CD4-positive, alpha-beta T cell (primary cell): ENCODE results near the gene RPP21. TPM values are rescaled to one million over a fixed set of nuclear protein-coding genes. Genes with fewer than 3 reads are reported as not detected.

Source experiments
- ATAC-seq: fragments of 200-7000 bp; cut with Tn5 transposase; one replicate; pipeline ENCODE4 v1.10.0; 2022; ENCODE audit warnings: mild to moderate bottlenecking; ENCODE audit not compliant: poor library complexity
- CTCF ChIA-PET: fragments of 350-600 bp; sonication (Branson Sonifier 250); formaldehyde crosslinking; loops from one replicate; lab custom pipeline; 2021; ENCODE audit warnings: antibody characterized with exemption, inconsistent platforms; lab: Charles Lee
- POLR2A ChIA-PET: fragments of 350-600 bp; sonication (Branson Sonifier 250); formaldehyde crosslinking; loops from one replicate; lab custom pipeline; 2021; ENCODE audit warnings: antibody characterized with exemption, inconsistent platforms; lab: Charles Lee
- DNase-seq, 14 experiments: peaks; one replicate each; pipeline ENCODE4 v3.0.0-alpha.2; 2013 to 2020; ENCODE audit warnings: mixed read lengths in 2 of 14
- H3K27ac ChIP-seq, 2 donors: one replicate each; pipeline versions ENCODE4 v1.5.1 to v1.7.0; 2013; ENCODE audit warnings: low read length in 2 of 2, low read depth in 1 of 2, mild to moderate bottlenecking in 1 of 2
- H3K27me3 ChIP-seq, 2 experiments: 1 replicate in 1 of 2; 2 replicates in 1 of 2; pipeline versions ENCODE4 v1.6.1 to v1.7.0; 2013; ENCODE audit warnings: low read length in 2 of 2, control low read depth in 1 of 2, mild to moderate bottlenecking in 1 of 2, moderate library complexity in 1 of 2; ENCODE audit not compliant: insufficient read depth in 2 of 2, control insufficient read depth in 1 of 2
- H3K36me3 ChIP-seq: one replicate; pipeline ENCODE4 v1.6.1; 2013; ENCODE audit warnings: low read length, control low read depth; ENCODE audit not compliant: insufficient read depth
- H3K4me1 ChIP-seq: one replicate; pipeline ENCODE4 v1.6.1; 2013; ENCODE audit warnings: low read length, control low read depth; ENCODE audit not compliant: insufficient read depth
- H3K4me3 ChIP-seq: one replicate; pipeline ENCODE4 v1.5.1; 2013; ENCODE audit warnings: mild to moderate bottlenecking, low read length, moderate library complexity
- H3K9me3 ChIP-seq, 2 experiments: 1 replicate in 1 of 2; 2 replicates in 1 of 2; pipeline versions ENCODE4 v1.6.1 to v1.7.0; 2013; ENCODE audit warnings: low read length in 2 of 2, mild to moderate bottlenecking in 2 of 2, control low read depth in 1 of 2, moderate library complexity in 1 of 2; ENCODE audit not compliant: control insufficient read depth in 1 of 2, insufficient read depth in 1 of 2
- H3K27ac Mint-ChIP-seq: one replicate; pipeline ENCODE4 v1.8.0; 2020; ENCODE audit warnings: mixed read lengths
- H3K27me3 Mint-ChIP-seq: one replicate; pipeline ENCODE4 v1.8.0; 2021; ENCODE audit warnings: mixed read lengths
- H3K36me3 Mint-ChIP-seq: one replicate; pipeline ENCODE4 v1.8.0; 2021; ENCODE audit warnings: low read depth, mixed read lengths
- H3K4me1 Mint-ChIP-seq: one replicate; pipeline ENCODE4 v1.8.0; 2021; ENCODE audit warnings: low read depth, mixed read lengths
- H3K4me3 Mint-ChIP-seq: one replicate; pipeline ENCODE4 v1.8.0; 2020; ENCODE audit warnings: mild to moderate bottlenecking, mixed read lengths
- H3K9me3 Mint-ChIP-seq: one replicate; pipeline ENCODE4 v1.8.0; 2020; ENCODE audit warnings: mixed read lengths
- intact Hi-C, 2 experiments: fragments of 100-400 bp; cut with DNase I in 1 of 2; cut with micrococcal nuclease in 1 of 2; formaldehyde crosslinking; loops; one replicate each; pipeline versions ENCODE4 v1.15.1 to v1.9.0; 2023 to 2025; cut with DNase I, micrococcal nuclease
- total RNA-seq, 174 experiments: library from RNA in 2 of 174; stranded (reverse) in 2 of 174; gene quantifications; one replicate each; pipeline ENCODE4 v1.2.3 and lab custom pipeline; 2021 to 2026
- TF ChIP-seq, protein P1 (sequence below): fragments of 200-600 bp; IDR thresholded peaks from one replicate; pipeline ENCODE4 v1.8.0; 2022; ENCODE audit warnings: antibody characterized with exemption, mild to moderate bottlenecking

The RPP21 gene
- total RNA-seq, 2 experiments from 2014 or later = 42.8 to 51.9 TPM

DNA sequence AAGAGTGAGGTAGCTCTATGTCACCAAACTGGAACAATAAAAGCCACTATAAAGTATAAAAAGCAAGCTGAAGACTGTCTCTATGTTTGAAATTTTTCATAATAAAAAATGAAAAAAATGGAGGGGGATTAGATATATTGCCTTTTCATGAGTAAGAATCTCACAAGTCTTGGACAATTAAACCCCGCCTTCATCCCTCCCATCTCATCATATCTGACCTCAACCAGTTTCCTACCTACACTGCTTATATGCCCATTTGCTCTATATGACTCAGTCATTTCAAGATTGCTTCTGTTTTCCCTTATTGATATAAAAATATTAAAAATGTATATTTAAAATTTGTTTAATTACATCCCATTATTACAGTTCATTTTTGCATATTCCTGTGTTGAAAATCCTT lies 21.1 kb upstream of the RPP21 start:
- peak overlapping the region; percentile 39 for H3K4me3 Mint-ChIP-seq

DNA sequence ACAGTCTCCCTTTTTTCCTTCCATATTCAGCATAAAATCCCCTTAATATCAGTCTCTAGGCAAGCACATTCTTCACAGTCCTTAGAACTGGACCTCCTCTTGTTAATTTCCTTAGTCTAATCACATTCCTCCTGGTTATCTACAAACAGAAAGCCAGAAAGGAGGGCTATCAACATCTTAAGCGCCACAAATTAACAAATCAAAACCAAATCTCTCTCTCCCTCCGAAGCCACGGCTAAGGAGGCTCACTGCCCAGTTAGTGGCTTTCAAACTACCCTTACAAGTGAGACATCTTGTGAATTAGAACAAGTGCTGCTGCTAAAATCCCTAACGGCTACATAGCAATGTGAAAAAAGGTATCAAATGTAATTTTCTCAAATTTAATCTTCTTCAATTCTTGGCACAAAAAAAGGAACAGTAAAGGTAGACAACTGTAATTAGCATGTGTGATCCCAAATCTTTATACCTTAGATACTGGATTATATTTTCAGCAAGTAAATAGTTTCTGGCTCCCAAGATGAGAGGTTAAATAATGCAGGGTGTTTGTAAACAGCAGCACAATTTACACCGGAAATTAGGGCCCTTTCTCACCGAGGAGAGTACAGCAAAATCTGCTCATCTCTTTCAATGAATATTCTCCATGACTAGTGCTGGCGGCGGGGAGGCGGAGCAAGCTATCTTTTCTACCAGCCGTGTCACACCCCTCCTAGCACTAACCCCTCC lies 19.6 kb upstream of the RPP21 start:
- H3K27ac Mint-ChIP-seq = peak overlapping the region; percentile 97
- peaks cover 15% of the 10 kb centered on the region for H3K36me3 ChIP-seq
- H3K27me3 Mint-ChIP-seq = no peaks in the 10 kb centered on the region
- H3K4me1 Mint-ChIP-seq = peaks cover 81% of the 10 kb centered on the region
- ATAC-seq (peak; percentile 74), DNase-seq (peak in 13 of 14 experiments; percentile 57 to 93 (median 74))
- peak overlapping the region; percentile 83 for H3K4me3 ChIP-seq
- H3K4me1 ChIP-seq = peaks cover 55% of the 10 kb centered on the region
- TF ChIP-seq, protein P1, sequence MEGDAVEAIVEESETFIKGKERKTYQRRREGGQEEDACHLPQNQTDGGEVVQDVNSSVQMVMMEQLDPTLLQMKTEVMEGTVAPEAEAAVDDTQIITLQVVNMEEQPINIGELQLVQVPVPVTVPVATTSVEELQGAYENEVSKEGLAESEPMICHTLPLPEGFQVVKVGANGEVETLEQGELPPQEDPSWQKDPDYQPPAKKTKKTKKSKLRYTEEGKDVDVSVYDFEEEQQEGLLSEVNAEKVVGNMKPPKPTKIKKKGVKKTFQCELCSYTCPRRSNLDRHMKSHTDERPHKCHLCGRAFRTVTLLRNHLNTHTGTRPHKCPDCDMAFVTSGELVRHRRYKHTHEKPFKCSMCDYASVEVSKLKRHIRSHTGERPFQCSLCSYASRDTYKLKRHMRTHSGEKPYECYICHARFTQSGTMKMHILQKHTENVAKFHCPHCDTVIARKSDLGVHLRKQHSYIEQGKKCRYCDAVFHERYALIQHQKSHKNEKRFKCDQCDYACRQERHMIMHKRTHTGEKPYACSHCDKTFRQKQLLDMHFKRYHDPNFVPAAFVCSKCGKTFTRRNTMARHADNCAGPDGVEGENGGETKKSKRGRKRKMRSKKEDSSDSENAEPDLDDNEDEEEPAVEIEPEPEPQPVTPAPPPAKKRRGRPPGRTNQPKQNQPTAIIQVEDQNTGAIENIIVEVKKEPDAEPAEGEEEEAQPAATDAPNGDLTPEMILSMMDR = no peak
- POLR2A ChIA-PET = interaction anchor here (0.6 to 3.4 kb wide), 15 partner anchors 8 to 1216 kb away, joined by 3 to 61 read pairs (median 5); partner anchors contain the start of genes DDX39B, MRPS18B, POLR1H and PPP1R10
- H3K4me3 Mint-ChIP-seq = peak overlapping the region; percentile 91
- no peaks in the 10 kb centered on the region for H3K9me3 Mint-ChIP-seq
- intact Hi-C loops = loop anchor here (5.0 to 10.0 kb wide), 4 partner anchors 68 to 589 kb away; partner anchors contain the start of genes POLR1H (in 1 of the 2) and VARS2 (in 1 of the 2)
- no peaks in the 10 kb centered on the region for H3K27me3 ChIP-seq
- peaks cover 55% of the 10 kb centered on the region for H3K36me3 Mint-ChIP-seq
- H3K9me3 ChIP-seq = no peaks in the 10 kb centered on the region
- CTCF ChIA-PET = interaction anchor here (1.1 to 1.7 kb wide), 3 partner anchors 8 to 106 kb away, joined by 4 to 7 read pairs (median 5); no protein-coding TSS in a partner anchor
- peak overlapping the region; percentile 98 to 99 for H3K27ac ChIP-seq

More for the DNA sequence above, 21.1 kb upstream of the RPP21 start:
- peaks cover 50% of the 10 kb centered on the region for H3K36me3 Mint-ChIP-seq
- Histone ChIP-seq H3K4me3 (no peak overlapping the region), H3K27ac (no peak overlapping the region), H3K36me3 (peaks cover 4% of the 10 kb centered on the region), H3K9me3 (no peaks in the 10 kb centered on the region), H3K27me3 (no peaks in the 10 kb centered on the region), H3K4me1 (peaks cover 58% of the 10 kb centered on the region)
- peak in 1 of 14 experiments; percentile 32 for DNase-seq
- no peaks in the 10 kb centered on the region for H3K9me3 Mint-ChIP-seq
- no peaks in the 10 kb centered on the region for H3K27me3 Mint-ChIP-seq
- CTCF ChIA-PET = interaction anchor here (1.3 kb wide), 1 partner anchor 130 kb away, joined by 3 read pairs; no protein-coding TSS in a partner anchor
- POLR2A ChIA-PET = no interaction called here
- intact Hi-C loops = loop anchor here in 1 of 2 experiments (5.0 to 10.0 kb wide), 2 partner anchors 62 to 591 kb away; partner anchors contain the start of gene VARS2
- no peak for ATAC-seq
- H3K4me1 Mint-ChIP-seq = peaks cover 89% of the 10 kb centered on the region
- H3K27ac Mint-ChIP-seq = peak overlapping the region; percentile 97
- TF ChIP-seq, protein P1 = no peak

DNA sequence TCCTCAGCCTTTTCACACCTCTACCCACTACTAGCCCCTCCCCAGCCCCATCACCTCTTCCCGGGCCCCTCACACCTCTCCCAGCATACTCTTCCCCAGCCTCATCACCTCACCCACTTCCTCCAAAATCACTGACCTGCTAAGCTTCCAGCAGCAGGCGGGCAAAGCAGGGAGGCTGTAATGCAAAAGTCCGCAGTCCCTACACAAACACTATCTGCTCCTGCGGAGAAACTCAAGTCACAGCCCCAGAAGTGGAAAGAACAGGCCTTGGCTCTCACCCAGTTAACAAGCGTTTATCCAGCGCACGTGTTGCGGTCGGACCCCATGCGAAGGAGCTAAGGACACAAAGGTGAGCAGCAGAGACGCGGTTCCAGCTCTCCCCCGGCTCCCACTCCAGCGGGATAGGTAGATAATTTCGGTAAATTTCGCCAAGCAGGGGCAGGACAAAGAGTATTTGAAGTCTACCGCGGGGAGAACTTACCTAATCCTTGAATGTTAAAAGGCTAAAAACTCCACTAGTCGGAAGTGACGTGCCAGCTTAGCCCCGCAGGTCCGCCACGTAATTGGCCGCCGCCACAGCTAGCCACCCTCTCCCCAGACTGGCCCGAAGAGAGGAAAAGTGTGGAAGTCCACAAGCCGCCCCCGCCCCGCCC lies 19.0 kb upstream of the RPP21 start:
- intact Hi-C loops = loop anchor here (1.0 to 10.0 kb wide), 7 partner anchors 19 to 589 kb away; partner anchors contain the start of genes POLR1H (in 1 of the 2), PPP1R11 (in 1 of the 2), RPP21 (in 1 of the 2) and TRIM26 (in 1 of the 2)

More for the DNA sequence above, 19.0 kb upstream of the RPP21 start:
- Histone ChIP-seq H3K9me3 (no peaks in the 10 kb centered on the region), H3K4me1 (peaks cover 52% of the 10 kb centered on the region), H3K27ac (peak overlapping the region; percentile 98 to 99), H3K36me3 (peaks cover 21% of the 10 kb centered on the region), H3K4me3 (peak overlapping the region; percentile 83), H3K27me3 (no peaks in the 10 kb centered on the region)
- H3K4me1 Mint-ChIP-seq = peaks cover 75% of the 10 kb centered on the region
- DNase-seq = peak in 13 of 14 experiments; percentile 44 to 91 (median 68)
- H3K36me3 Mint-ChIP-seq = peaks cover 58% of the 10 kb centered on the region
- ChIA-PET POLR2A (interaction anchor here (0.6 to 3.4 kb wide), 30 partner anchors 9 to 1633 kb away, joined by 3 to 61 read pairs (median 5); partner anchors contain the start of genes DDX39B, MDC1, MRPS18B and NELFE), CTCF (interaction anchor here (0.6 to 1.7 kb wide), 4 partner anchors 9 to 223 kb away, joined by 3 to 7 read pairs (median 4); no protein-coding TSS in a partner anchor)
- peak overlapping the region; percentile 97 for H3K27ac Mint-ChIP-seq
- TF ChIP-seq, protein P1 = no peak
- ATAC-seq = peak; percentile 28
- no peaks in the 10 kb centered on the region for H3K9me3 Mint-ChIP-seq
- no peaks in the 10 kb centered on the region for H3K27me3 Mint-ChIP-seq
- H3K4me3 Mint-ChIP-seq = peak overlapping the region; percentile 91
